Body of pancreas (tissue), 4 donors: ENCODE results near the gene CPLANE2.

Experiments used
- CTCF ChIP-seq, 7 experiments: fragments of 450-650 bp in 4 of 7; fragments of 200-600 bp in 3 of 7; sonication (generic) in 3 of 7; IDR thresholded peaks; one replicate each; pipeline ENCODE4 v1.5.1; 2016 to 2019; ENCODE audit warnings: antibody characterized with exemption in 7 of 7
- POLR2A ChIP-seq, 3 donors: fragments of 450-650 bp; IDR thresholded peaks; one replicate each; pipeline ENCODE4 v1.6.1; 2016; ENCODE audit warnings: antibody characterized with exemption in 3 of 3, mild to moderate bottlenecking in 2 of 3

- TF ChIP-seq CTCF (IDR thresholded peaks at IDR 0.05) (no peak), POLR2A (IDR thresholded peaks at IDR 0.05) (no peak)
Observed at GRCh38 chr1:16219968-16220500, 16.9 kb downstream of the CPLANE2 start.
